Neuronal stem cell (in vitro differentiated cells): Measurements from ENCODE around the gene VAT1.

Experiments used
- DNase-seq: peaks from one replicate; pipeline ENCODE4 v3.0.0-alpha.2; 2013; ENCODE audit warnings: low spot score
- H2AFZ ChIP-seq: one replicate; pipeline ENCODE4 v1.6.1; 2013; ENCODE audit warnings: mild to moderate bottlenecking, low read length, inconsistent platforms
- H2AK5ac ChIP-seq: 2 replicates; pipeline ENCODE4 v1.6.1; 2013; ENCODE audit warnings: low read depth, mild to moderate bottlenecking, inconsistent platforms, low read length, moderate library complexity, mixed read lengths
- H2BK120ac ChIP-seq: 2 replicates; pipeline ENCODE4 v1.6.1; 2013; ENCODE audit warnings: low read depth, mild to moderate bottlenecking, inconsistent platforms, low read length, moderate library complexity, mixed read lengths
- H2BK12ac ChIP-seq: one replicate; pipeline ENCODE4 v1.6.1; 2013; ENCODE audit warnings: low read length, inconsistent platforms
- H2BK15ac ChIP-seq: 2 replicates; pipeline ENCODE4 v1.6.1; 2013; ENCODE audit warnings: mild to moderate bottlenecking, low read length, inconsistent platforms, mixed read lengths
- H2BK5ac ChIP-seq: one replicate; pipeline ENCODE4 v1.6.1; 2013; ENCODE audit warnings: inconsistent platforms, mild to moderate bottlenecking, low read length, moderate library complexity
- H3K14ac ChIP-seq: one replicate; pipeline ENCODE4 v1.6.1; 2013; ENCODE audit warnings: low read length, inconsistent platforms
- H3K18ac ChIP-seq: 2 replicates; pipeline ENCODE4 v1.6.1; 2013; ENCODE audit warnings: low read length, inconsistent platforms
- H3K23ac ChIP-seq: 2 replicates; pipeline ENCODE4 v1.6.1; 2013; ENCODE audit warnings: low read depth, mild to moderate bottlenecking, mixed read lengths, low read length, inconsistent platforms; ENCODE audit not compliant: poor library complexity
- H3K27ac ChIP-seq: replicated peaks from 3 replicates; pipeline ENCODE4 v1.5.1; 2013; ENCODE audit warnings: low read length, inconsistent platforms
- H3K27me3 ChIP-seq, 3 experiments: 2 replicates each; pipeline ENCODE4 v1.6.1; 2013; ENCODE audit warnings: low read length in 3 of 3, mild to moderate bottlenecking in 2 of 3, inconsistent platforms in 1 of 3, low read depth in 1 of 3, mixed read lengths in 1 of 3, moderate library complexity in 1 of 3; ENCODE audit not compliant: control insufficient read depth in 3 of 3, insufficient read depth in 3 of 3
- H3K36me3 ChIP-seq, 2 donors: replicated peaks in 1 of 2; 2 replicates each; pipeline ENCODE4 v1.6.1; 2013; ENCODE audit warnings: low read length in 2 of 2; ENCODE audit not compliant: control insufficient read depth in 2 of 2, insufficient read depth in 2 of 2
- H3K4ac ChIP-seq: 2 replicates; pipeline ENCODE4 v1.6.1; 2013; ENCODE audit warnings: inconsistent platforms, mild to moderate bottlenecking, low read length, moderate library complexity
- H3K4me1 ChIP-seq, 2 donors: 1 replicate in 1 of 2; 2 replicates in 1 of 2; pipeline ENCODE4 v1.6.1; 2013; ENCODE audit warnings: low read length in 2 of 2, low read depth in 1 of 2; ENCODE audit not compliant: control insufficient read depth in 2 of 2, insufficient read depth in 1 of 2
- H3K4me2 ChIP-seq: one replicate; pipeline ENCODE4 v1.6.1; 2013; ENCODE audit warnings: mild to moderate bottlenecking, low read length, inconsistent platforms; ENCODE audit not compliant: insufficient read depth, poor library complexity, severe bottlenecking
- H3K4me3 ChIP-seq, 2 donors: 2 replicates each; pipeline ENCODE4 v1.5.1; 2013; ENCODE audit warnings: low read length in 2 of 2, mild to moderate bottlenecking in 2 of 2, inconsistent platforms in 1 of 2, moderate library complexity in 1 of 2
- H3K79me1 ChIP-seq: one replicate; pipeline ENCODE4 v1.6.1; 2013; ENCODE audit warnings: low read depth, mild to moderate bottlenecking, inconsistent platforms, low read length, moderate library complexity
- H3K9ac ChIP-seq: one replicate; pipeline ENCODE4 v1.6.1; 2013; ENCODE audit warnings: mild to moderate bottlenecking, low read depth, low read length, inconsistent platforms; ENCODE audit not compliant: poor library complexity
- H3K9me3 ChIP-seq, 2 donors: replicated peaks in 1 of 2; 2 replicates each; pipeline versions ENCODE3 to v1.6.1; 2013; ENCODE audit warnings: low read length in 2 of 2, mild to moderate bottlenecking in 2 of 2, inconsistent platforms in 1 of 2, low read depth in 1 of 2, mixed read lengths in 1 of 2, moderate library complexity in 1 of 2; ENCODE audit not compliant: control insufficient read depth in 2 of 2, insufficient read depth in 1 of 2
- H4K8ac ChIP-seq: one replicate; pipeline ENCODE4 v1.6.1; 2013; ENCODE audit warnings: low read depth, mild to moderate bottlenecking, inconsistent platforms, low read length, moderate library complexity
- H4K91ac ChIP-seq: one replicate; pipeline ENCODE4 v1.6.1; 2013; ENCODE audit warnings: low read length, low read depth, mild to moderate bottlenecking, inconsistent platforms; ENCODE audit not compliant: poor library complexity
- WGBS, 2 donors: extraction: QIAGEN DNeasy Blood & Tissue Kit; methylation state at CpG; one replicate each; pipeline ENCODE4 v1.1.7; 2013; ENCODE audit warnings: missing lambda C conversion rate in 2 of 2, mixed read lengths in 1 of 2; ENCODE audit not compliant: insufficient read length in 2 of 2, insufficient replicate concordance in 1 of 2; ENCODE audit errors: extremely low coverage in 2 of 2; 5-methylcytosine and 5-hydroxymethylcytosine counted together

The VAT1 gene

DNA sequence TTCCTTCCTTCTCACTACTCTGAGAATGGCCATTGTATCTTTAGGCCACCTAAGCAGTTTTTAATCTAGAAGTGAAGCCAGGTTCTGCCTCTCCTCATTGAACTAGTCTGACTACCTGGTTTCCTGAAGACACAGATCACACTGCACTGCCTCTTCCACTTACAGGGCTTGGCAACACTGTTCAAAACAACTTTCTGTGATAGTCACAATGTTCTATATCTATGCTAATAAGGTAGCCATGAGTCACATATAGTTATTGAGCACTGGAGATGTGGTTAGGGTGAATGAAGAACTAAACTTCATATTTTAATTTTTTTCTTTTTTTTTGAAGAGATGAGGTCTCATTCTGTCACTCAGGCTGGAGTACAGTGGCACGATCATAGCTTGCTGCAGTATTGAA, 29.8 kb upstream of the VAT1 start:
- no peak overlapping the region for H2AK5ac ChIP-seq
- no peak overlapping the region for H3K4ac ChIP-seq
- H4K91ac ChIP-seq: no peak overlapping the region
- H3K79me1 ChIP-seq: peaks cover 2% of the 10 kb centered on the region
- no peak overlapping the region for H2AFZ ChIP-seq
- H4K8ac ChIP-seq: no peak overlapping the region
- H2BK12ac ChIP-seq: no peak overlapping the region
- H3K4me2 ChIP-seq: no peak overlapping the region
- no peak for DNase-seq
- H3K9ac ChIP-seq: no peak overlapping the region
- H2BK5ac ChIP-seq: no peak overlapping the region
- no peak overlapping the region for H3K4me3 ChIP-seq
- no peak overlapping the region for H3K18ac ChIP-seq
- H3K36me3 ChIP-seq: peaks cover 25 to 91% of the 10 kb centered on the region in 2 donors
- H3K27me3 ChIP-seq: no peaks in the 10 kb centered on the region
- H3K14ac ChIP-seq: no peak overlapping the region
- H2BK15ac ChIP-seq: no peak overlapping the region
- H3K27ac ChIP-seq: no peak overlapping the region
- no peaks in the 10 kb centered on the region for H3K9me3 ChIP-seq
- no peak overlapping the region for H3K23ac ChIP-seq
- no peak overlapping the region for H2BK120ac ChIP-seq
- no CpG with 5 or more reads among the region's 1 CpG for WGBS, 2 donors
- H3K4me1 ChIP-seq: no peaks in the 10 kb centered on the region

DNA sequence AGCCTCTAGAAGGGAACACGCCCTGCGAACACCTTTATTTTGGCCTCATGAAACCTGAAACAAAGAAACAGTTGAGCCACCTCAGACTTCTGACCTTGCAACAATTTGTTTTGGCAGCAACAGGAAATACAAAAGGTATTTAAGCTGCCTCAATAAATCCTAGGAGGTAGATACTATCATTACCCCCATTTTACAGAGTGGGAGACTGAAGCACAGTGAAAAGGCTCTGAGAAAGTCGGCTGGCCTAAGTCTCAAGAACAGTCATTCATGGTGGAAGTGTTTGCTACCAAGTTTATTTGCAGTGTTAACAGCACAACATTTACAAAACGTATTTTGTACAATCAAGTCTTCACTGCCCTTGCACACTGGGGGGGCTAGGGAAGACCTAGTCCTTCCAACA, 21.8 kb upstream of the VAT1 start:
- no peak for DNase-seq
- no peak overlapping the region for H3K14ac ChIP-seq
- no CpG with 5 or more reads among the region's 4 CpGs for WGBS, 2 donors

DNA sequence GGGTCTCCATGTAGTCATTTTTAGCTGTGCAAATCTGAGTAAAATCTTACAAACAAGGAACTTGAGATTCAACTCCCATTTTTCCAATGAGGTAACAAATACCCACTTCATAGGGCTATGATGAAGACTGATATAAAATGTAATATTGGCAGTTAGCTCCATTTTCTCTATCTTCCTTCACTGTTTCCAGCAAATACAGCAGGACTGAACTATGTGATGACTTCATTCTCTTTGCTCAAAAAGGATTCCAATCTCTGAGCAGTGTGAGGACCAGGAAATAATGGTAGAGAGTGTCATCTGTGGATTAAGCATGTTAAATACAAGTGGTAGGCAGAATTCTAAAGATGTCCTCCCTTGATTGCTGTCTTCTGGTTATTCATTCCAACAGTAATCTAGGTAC, 21.1 kb upstream of the VAT1 start:
- Histone ChIP-seq H2BK12ac (no peak overlapping the region), H2BK5ac (no peak overlapping the region), H3K79me1 (no peaks in the 10 kb centered on the region), H3K4me2 (no peak overlapping the region), H3K18ac (no peak overlapping the region), H2BK15ac (no peak overlapping the region), H3K36me3 (peaks cover 11 to 53% of the 10 kb centered on the region in 2 donors), H2AK5ac (no peak overlapping the region), H3K9me3 (no peaks in the 10 kb centered on the region), H4K91ac (no peak overlapping the region), H3K23ac (no peak overlapping the region), H2AFZ (no peak overlapping the region), H2BK120ac (no peak overlapping the region), H3K27ac (no peak overlapping the region), H3K9ac (no peak overlapping the region), H3K4me3 (no peak overlapping the region), H4K8ac (no peak overlapping the region), H3K4me1 (peaks cover 13 to 23% of the 10 kb centered on the region in 2 donors), H3K27me3 (no peaks in the 10 kb centered on the region), H3K14ac (no peak overlapping the region), H3K4ac (no peak overlapping the region)
- no peak for DNase-seq

More for the DNA sequence above, 21.8 kb upstream of the VAT1 start:
- no peaks in the 10 kb centered on the region for H3K79me1 ChIP-seq
- H2BK15ac ChIP-seq: no peak overlapping the region
- H3K9me3 ChIP-seq: no peaks in the 10 kb centered on the region
- H2BK120ac ChIP-seq: no peak overlapping the region
- H3K27me3 ChIP-seq: no peaks in the 10 kb centered on the region
- H3K23ac ChIP-seq: no peak overlapping the region
- H3K36me3 ChIP-seq: peaks cover 14 to 61% of the 10 kb centered on the region in 2 donors
- no peak overlapping the region for H2BK12ac ChIP-seq
- H4K8ac ChIP-seq: no peak overlapping the region
- H3K4me2 ChIP-seq: no peak overlapping the region
- H3K9ac ChIP-seq: no peak overlapping the region
- H4K91ac ChIP-seq: no peak overlapping the region
- no peak overlapping the region for H2BK5ac ChIP-seq
- no peak overlapping the region for H3K27ac ChIP-seq
- H3K4me3 ChIP-seq: no peak overlapping the region
- no peak overlapping the region for H2AK5ac ChIP-seq
- no peak overlapping the region for H3K4ac ChIP-seq
- peaks cover 13 to 22% of the 10 kb centered on the region in 2 donors for H3K4me1 ChIP-seq
- no peak overlapping the region for H3K18ac ChIP-seq
- no peak overlapping the region for H2AFZ ChIP-seq

DNA sequence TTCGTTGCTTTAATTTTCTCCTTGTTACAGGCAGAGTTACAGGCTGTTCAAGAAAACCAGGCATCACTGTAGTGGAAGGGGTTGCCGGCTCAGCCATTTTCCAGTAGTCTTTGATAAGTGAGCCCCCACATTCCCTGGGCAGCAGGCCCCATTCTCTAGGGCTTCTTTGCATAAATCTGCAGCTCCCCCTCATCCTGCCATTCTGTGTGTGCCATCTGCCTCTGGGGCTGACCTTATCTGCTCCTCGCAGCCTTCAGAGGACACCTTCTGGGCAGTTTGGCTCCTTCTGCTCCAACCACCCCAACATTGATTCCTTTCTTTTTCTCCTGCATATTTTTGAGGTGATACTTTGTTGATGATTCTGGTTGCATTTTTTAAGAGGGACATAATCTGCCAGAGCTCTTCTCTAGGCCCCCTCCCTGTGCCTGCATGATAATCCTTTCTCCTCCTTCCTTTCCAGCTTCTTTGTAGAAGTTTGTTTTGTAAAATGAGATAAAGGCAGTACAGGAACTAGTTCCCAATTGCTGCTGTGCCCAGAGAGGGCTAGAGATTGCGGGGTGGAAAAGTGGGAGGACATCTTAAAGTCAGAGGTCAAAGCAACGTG, 19.9 kb upstream of the VAT1 start:
- H3K23ac ChIP-seq: no peak overlapping the region
- H3K18ac ChIP-seq: no peak overlapping the region
- H3K79me1 ChIP-seq: no peaks in the 10 kb centered on the region
- H2BK120ac ChIP-seq: no peak overlapping the region
- no peak overlapping the region for H3K4ac ChIP-seq
- no peak overlapping the region for H4K8ac ChIP-seq
- no peak overlapping the region for H2BK12ac ChIP-seq
- H2BK15ac ChIP-seq: no peak overlapping the region
- DNase-seq: no peak
- H3K27ac ChIP-seq: no peak overlapping the region
- H3K36me3 ChIP-seq: peaks cover 9 to 44% of the 10 kb centered on the region in 2 donors
- H3K14ac ChIP-seq: no peak overlapping the region
- peak overlapping the region; percentile 16 for H2AFZ ChIP-seq
- WGBS, 2 donors: no CpG with 5 or more reads among the region's 5 CpGs
- no peak overlapping the region for H3K4me2 ChIP-seq
- no peak overlapping the region for H4K91ac ChIP-seq
- no peaks in the 10 kb centered on the region for H3K9me3 ChIP-seq
- no peak overlapping the region for H3K9ac ChIP-seq
- H3K4me3 ChIP-seq: no peak overlapping the region
- peaks cover 14 to 27% of the 10 kb centered on the region in 2 donors for H3K4me1 ChIP-seq
- H2BK5ac ChIP-seq: no peak overlapping the region
- no peak overlapping the region for H2AK5ac ChIP-seq
- H3K27me3 ChIP-seq: no peaks in the 10 kb centered on the region
